Small intestine (tissue), 7 donors: Measurements from ENCODE around the gene MAT1A. TPM values are rescaled to one million over a fixed set of nuclear protein-coding genes. Genes with fewer than 3 reads are reported as not detected.
"Not testable (repeated sequence)": the region's sequence is repeated elsewhere in the genome, so short reads cannot be mapped to it uniquely, and the experiment has no call there.

Experiments
- DNase-seq, 2 donors: peaks; one replicate each; pipeline versions ENCODE4 v3.0.0 to v3.0.0-alpha.2; 2013
- FAIRE-seq: peaks from 2 replicates; lab custom pipeline; 2012; peaks lifted over from hg19 to GRCh38; lab: Jason Lieb, UNC
- H3K27ac ChIP-seq, 3 donors: one replicate each; pipeline ENCODE4 v1.5.1; 2013; ENCODE audit warnings: low read length in 2 of 3, mild to moderate bottlenecking in 2 of 3, control low read depth in 1 of 3, inconsistent platforms in 1 of 3, low read depth in 1 of 3, moderate library complexity in 1 of 3
- H3K27me3 ChIP-seq, 3 donors: one replicate each; pipeline ENCODE4 v1.6.1; 2013; ENCODE audit warnings: low read length in 3 of 3, inconsistent platforms in 1 of 3; ENCODE audit not compliant: control insufficient read depth in 3 of 3, insufficient read depth in 3 of 3
- H3K36me3 ChIP-seq, 3 donors: one replicate each; pipeline ENCODE4 v1.6.1; 2013; ENCODE audit warnings: low read length in 3 of 3, inconsistent platforms in 1 of 3, low read depth in 1 of 3, mild to moderate bottlenecking in 1 of 3, moderate library complexity in 1 of 3; ENCODE audit not compliant: control insufficient read depth in 3 of 3, insufficient read depth in 2 of 3
- H3K4me1 ChIP-seq, 3 donors: one replicate each; pipeline ENCODE4 v1.6.1; 2013; ENCODE audit warnings: low read length in 2 of 3, inconsistent platforms in 1 of 3, low read depth in 1 of 3, mild to moderate bottlenecking in 1 of 3, moderate library complexity in 1 of 3; ENCODE audit not compliant: control insufficient read depth in 3 of 3, insufficient read depth in 2 of 3
- H3K4me3 ChIP-seq, 3 donors: one replicate each; pipeline ENCODE4 v1.5.1; 2013; ENCODE audit warnings: low read length in 3 of 3, control low read depth in 1 of 3, inconsistent platforms in 1 of 3, low read depth in 1 of 3, mild to moderate bottlenecking in 1 of 3, moderate library complexity in 1 of 3
- H3K9me3 ChIP-seq, 2 donors: one replicate each; pipeline ENCODE4 v1.6.1; 2013; ENCODE audit warnings: low read depth in 1 of 2, low read length in 1 of 2; ENCODE audit not compliant: control insufficient read depth in 2 of 2, insufficient read depth in 1 of 2
- WGBS, 3 donors: extraction: QIAGEN DNeasy Blood & Tissue Kit; methylation state at CpG; one replicate each; pipeline ENCODE4 v1.1.7; 2013; 5-methylcytosine and 5-hydroxymethylcytosine counted together
- polyA plus RNA-seq, 4 donors: library from polyadenylated mRNA; stranded (reverse) in 3 of 4; unstranded in 1 of 4; fragments of 200-250 nt in 3 of 4; fragments of 120-200 nt in 1 of 4; gene quantifications; one replicate each; pipeline versions ENCODE4 v1.2.1 to v1.2.3, GENCODE V29; 2013
- donor health status: healthy with polysubstance abuse.
- donor health status: control.
- donor health status: control.
- donor health status: Bipolar disorder and iron deficiency.
- donor health status: healthy.

The MAT1A gene
- polyA plus RNA-seq, 4 donors: 0.18 to 0.52 TPM; not detected in 2

DNA sequence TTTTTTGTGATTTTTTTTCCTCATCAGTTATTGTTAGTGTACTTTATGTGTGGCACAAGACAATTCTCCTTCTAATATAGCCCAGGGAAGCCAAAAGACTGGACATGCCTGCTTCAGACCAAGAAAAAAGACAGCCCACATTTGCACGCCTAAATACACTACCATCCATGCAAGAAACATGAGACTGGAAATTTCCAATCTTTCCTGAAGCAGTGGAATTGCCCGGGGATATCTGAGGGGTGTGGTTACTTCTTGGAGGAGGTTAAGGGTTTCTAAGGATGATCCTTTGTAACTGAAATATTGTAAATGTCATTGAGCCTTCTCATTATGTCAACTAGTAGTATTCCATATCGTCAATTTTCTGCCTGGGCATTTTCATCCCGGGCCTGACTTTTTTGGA is 47.1 kb downstream of the MAT1A start:
- not testable (repeated sequence) for H3K27ac ChIP-seq, H3K4me3 ChIP-seq, DNase-seq, H3K36me3 ChIP-seq, FAIRE-seq, H3K4me1 ChIP-seq, H3K9me3 ChIP-seq, H3K27me3 ChIP-seq
- WGBS, 3 donors: 20 to 53% methylated on average over 2 of the region's 4 CpGs; no CpG with 5 or more reads in 1 of the 3 donors

DNA sequence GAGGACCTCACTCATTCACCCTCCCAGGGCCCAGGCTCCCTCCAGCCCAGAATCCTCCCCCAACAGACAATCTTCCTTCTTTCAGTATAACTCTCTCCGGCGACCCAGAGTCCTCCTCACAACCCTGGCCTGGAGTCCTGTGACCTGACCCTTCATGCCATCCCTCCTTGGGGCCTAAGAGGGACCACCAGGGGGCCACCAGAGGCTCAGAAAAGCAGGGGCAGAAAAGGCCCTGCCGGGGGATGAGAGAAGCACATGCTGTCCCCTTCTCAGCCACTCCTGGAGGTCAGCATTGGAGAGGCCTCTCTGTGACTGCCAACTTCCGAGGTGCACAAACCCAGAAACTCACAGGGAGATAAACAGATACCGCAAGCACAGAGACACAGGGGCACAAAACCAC is 53.0 kb downstream of the MAT1A start:
- H3K36me3 ChIP-seq, H3K27me3 ChIP-seq, H3K4me3 ChIP-seq, H3K9me3 ChIP-seq, H3K27ac ChIP-seq, DNase-seq, FAIRE-seq, H3K4me1 ChIP-seq: not testable (repeated sequence)
- 88 to 94% (median 92%) methylated on average over 4 to 5 of the region's 5 CpGs for WGBS, 3 donors

GRCh38 chr10:80234331-80235235 is 54.9 kb downstream of the MAT1A start:
- H3K4me3 ChIP-seq, H3K4me1 ChIP-seq, H3K9me3 ChIP-seq, DNase-seq, H3K27ac ChIP-seq, FAIRE-seq, H3K27me3 ChIP-seq, H3K36me3 ChIP-seq: not testable (repeated sequence)
- 69 to 76% (median 73%) methylated on average over 11 of the region's 11 CpGs for WGBS, 3 donors

GRCh38 chr10:80233871-80234270 is 55.6 kb downstream of the MAT1A start:
- WGBS, 3 donors: 78 to 100% (median 96%) methylated on average over 1 of the region's 1 CpG

DNA sequence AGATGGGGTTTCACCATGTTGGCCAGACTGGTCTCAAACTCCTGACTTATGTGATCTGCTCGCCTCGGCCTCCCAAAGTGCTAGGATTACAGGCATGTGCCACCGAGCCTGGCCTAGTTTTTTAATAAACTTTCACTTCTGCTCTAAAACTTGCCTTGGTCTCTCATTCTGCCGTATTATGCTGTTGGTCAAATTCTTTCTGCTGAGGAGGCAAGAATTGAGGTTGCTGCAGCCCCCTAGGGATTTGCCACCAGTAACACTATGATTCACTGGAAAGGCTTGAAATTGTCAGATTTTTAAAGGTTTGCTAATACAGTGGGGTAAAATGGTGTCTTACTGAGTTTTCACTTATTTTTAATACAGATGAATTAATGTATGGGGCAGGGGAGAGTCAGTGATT is 62.7 kb downstream of the MAT1A start:
- not testable (repeated sequence) for FAIRE-seq, H3K4me3 ChIP-seq, H3K36me3 ChIP-seq, H3K4me1 ChIP-seq, H3K27me3 ChIP-seq, H3K9me3 ChIP-seq, DNase-seq, H3K27ac ChIP-seq
- 70 to 91% (median 75%) methylated on average over 4 of the region's 4 CpGs for WGBS, 3 donors

More at GRCh38 chr10:80233871-80234270, 55.6 kb downstream of the MAT1A start:
- not testable (repeated sequence) for DNase-seq, H3K4me3 ChIP-seq, H3K27ac ChIP-seq, H3K4me1 ChIP-seq, FAIRE-seq, H3K36me3 ChIP-seq, H3K27me3 ChIP-seq, H3K9me3 ChIP-seq

DNA sequence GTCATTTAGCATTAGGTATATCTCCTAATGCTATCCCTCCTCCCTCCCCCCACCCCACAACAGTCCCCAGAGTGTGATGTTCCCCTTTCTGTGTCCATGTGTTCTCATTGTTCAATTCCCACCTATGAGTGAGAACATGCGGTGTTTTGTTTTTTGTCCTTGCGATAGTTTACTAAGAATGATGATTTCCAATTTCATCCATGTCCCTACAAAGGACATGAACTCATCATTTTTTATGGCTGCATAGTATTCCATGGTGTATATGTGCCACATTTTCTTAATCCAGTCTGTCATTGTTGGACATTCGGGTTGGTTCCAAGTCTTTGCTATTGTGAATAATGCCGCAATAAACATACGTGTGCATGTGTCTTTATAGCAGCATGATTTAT is 66.4 kb downstream of the MAT1A start:
- not testable (repeated sequence) for H3K4me3 ChIP-seq, DNase-seq, H3K27ac ChIP-seq, FAIRE-seq, H3K9me3 ChIP-seq, H3K27me3 ChIP-seq, H3K4me1 ChIP-seq, H3K36me3 ChIP-seq
- WGBS, 3 donors: 29 to 85% (median 62%) methylated on average over 1 to 2 of the region's 5 CpGs

Other genes starting within 250 kb of the MAT1A start
- 10 to 100 TPM; 10.7 to 56.7 (median 17.4) TPM for gene TMEM254, start 211.0 kb downstream of the MAT1A start, polyA plus RNA-seq
- 10 to 100 TPM in 1 of 4 donors, 1 to 10 TPM in 2, not detected in 1; 4.6 to 22.2 (median 6.8) TPM for gene PLAC9, start 156.9 kb downstream of the MAT1A start, polyA plus RNA-seq
- 100 to 1,000 TPM; 110 to 363 (median 209) TPM for gene ANXA11, start 84.1 kb downstream of the MAT1A start, polyA plus RNA-seq
- not detected for gene DYDC1, start 67.1 kb upstream of the MAT1A start, polyA plus RNA-seq
- gene DYDC2, start 67.1 kb upstream of the MAT1A start, polyA plus RNA-seq: 1 to 10 TPM in 1 of 4 donors, under 1 TPM in 1, not detected in 2; 0.64 to 1.4 TPM
- 100 to 1,000 TPM in 1 of 4 donors, 10 to 100 TPM in 3; 40.9 to 144 (median 56.9) TPM for gene PRXL2A, start 118.9 kb upstream of the MAT1A start, polyA plus RNA-seq
- 10 to 100 TPM in 2 of 4 donors, 1 to 10 TPM in 2; 7.4 to 69.4 (median 32.4) TPM for gene TSPAN14, start 164.7 kb upstream of the MAT1A start, polyA plus RNA-seq
- gene SH2D4B, start 248.2 kb upstream of the MAT1A start, polyA plus RNA-seq: under 1 TPM in 2 of 4 donors, not detected in 2; 0.03 to 0.09 TPM